Vagina (tissue), 2 donors: ENCODE results near the gene PARS2.

Experiments used
- CTCF ChIP-seq, 3 experiments: fragments of 450-650 bp in 2 of 3; fragments of 200-600 bp in 1 of 3; sonication (generic) in 1 of 3; IDR thresholded peaks; one replicate each; pipeline ENCODE4 v1.5.1; 2017 to 2019; ENCODE audit warnings: antibody characterized with exemption in 3 of 3, mild to moderate bottlenecking in 2 of 3, moderate library complexity in 2 of 3
- POLR2A ChIP-seq, 2 donors: fragments of 450-650 bp; IDR thresholded peaks; one replicate each; pipeline ENCODE4 v1.6.1; 2017; ENCODE audit warnings: antibody characterized with exemption in 2 of 2, mild to moderate bottlenecking in 2 of 2, moderate library complexity in 2 of 2

GRCh38 chr1:54766726-54767125 is 2.4 kb upstream of the PARS2 start:
- TF ChIP-seq CTCF (IDR thresholded peaks at IDR 0.05) (no peak), POLR2A (IDR thresholded peaks at IDR 0.05) (no peak)
